HL-60 (cell line): ENCODE results near the gene CCDC88B.

Experiments used
- CTCF ChIP-seq: IDR thresholded peaks from one replicate; pipeline ENCODE4 v1.5.1; 2011; ENCODE audit warnings: low read length, control low read depth, inconsistent platforms; ENCODE audit not compliant: insufficient read depth
- GABPA ChIP-seq: IDR thresholded peaks from 2 replicates; pipeline ENCODE4 v1.6.1; 2012; ENCODE audit warnings: low read depth
- TF ChIP-seq, protein P1 (sequence below): IDR thresholded peaks from 2 replicates; pipeline ENCODE4 v1.6.1; 2012; ENCODE audit warnings: low read depth; ENCODE audit not compliant: insufficient replicate concordance

DNA sequence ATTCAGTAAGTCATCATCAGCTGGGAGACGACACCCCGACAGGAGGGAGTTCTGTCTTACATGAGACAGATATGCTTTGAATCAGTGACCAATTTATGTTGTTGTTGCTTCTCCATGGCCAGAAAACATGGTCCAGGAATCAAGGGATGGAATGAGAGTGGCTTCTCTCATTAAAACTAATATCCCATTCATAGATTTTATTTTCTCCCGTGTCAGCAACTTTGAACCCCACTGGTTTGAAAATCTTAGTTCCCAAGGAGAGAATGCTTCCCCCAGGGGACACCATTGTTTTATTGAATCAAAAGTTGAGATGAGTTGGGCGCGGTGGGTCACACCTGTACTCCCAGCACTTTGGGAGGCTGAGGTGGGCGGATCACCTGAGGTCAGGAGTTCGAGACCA, 61.8 kb downstream of the CCDC88B start:
- no peak for TF ChIP-seq CTCF
- no peak for TF ChIP-seq GABPA
- TF ChIP-seq, protein P1, sequence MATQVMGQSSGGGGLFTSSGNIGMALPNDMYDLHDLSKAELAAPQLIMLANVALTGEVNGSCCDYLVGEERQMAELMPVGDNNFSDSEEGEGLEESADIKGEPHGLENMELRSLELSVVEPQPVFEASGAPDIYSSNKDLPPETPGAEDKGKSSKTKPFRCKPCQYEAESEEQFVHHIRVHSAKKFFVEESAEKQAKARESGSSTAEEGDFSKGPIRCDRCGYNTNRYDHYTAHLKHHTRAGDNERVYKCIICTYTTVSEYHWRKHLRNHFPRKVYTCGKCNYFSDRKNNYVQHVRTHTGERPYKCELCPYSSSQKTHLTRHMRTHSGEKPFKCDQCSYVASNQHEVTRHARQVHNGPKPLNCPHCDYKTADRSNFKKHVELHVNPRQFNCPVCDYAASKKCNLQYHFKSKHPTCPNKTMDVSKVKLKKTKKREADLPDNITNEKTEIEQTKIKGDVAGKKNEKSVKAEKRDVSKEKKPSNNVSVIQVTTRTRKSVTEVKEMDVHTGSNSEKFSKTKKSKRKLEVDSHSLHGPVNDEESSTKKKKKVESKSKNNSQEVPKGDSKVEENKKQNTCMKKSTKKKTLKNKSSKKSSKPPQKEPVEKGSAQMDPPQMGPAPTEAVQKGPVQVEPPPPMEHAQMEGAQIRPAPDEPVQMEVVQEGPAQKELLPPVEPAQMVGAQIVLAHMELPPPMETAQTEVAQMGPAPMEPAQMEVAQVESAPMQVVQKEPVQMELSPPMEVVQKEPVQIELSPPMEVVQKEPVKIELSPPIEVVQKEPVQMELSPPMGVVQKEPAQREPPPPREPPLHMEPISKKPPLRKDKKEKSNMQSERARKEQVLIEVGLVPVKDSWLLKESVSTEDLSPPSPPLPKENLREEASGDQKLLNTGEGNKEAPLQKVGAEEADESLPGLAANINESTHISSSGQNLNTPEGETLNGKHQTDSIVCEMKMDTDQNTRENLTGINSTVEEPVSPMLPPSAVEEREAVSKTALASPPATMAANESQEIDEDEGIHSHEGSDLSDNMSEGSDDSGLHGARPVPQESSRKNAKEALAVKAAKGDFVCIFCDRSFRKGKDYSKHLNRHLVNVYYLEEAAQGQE: no peak
